NCI-H82 treated with DMSO at 0.1 percent for 48 hours (cell line): ENCODE data around the gene KANSL3.
A peak's percentile ranks its signal among the peaks of the same experiment; 100 is the strongest.
"Not testable (repeated sequence)": the region's sequence is repeated elsewhere in the genome, so short reads cannot be mapped to it uniquely, and the experiment has no call there.

Experiments used
- DNase-seq: peaks from one replicate; lab custom pipeline; 2025; ENCODE audit not compliant: unreplicated experiment; lab: John Stamatoyannopoulos, UW

KANSL3 gene

GRCh38 chr2:96638144-96639121 is at the start of gene KANSL3:
Gene KANSL3 (minus strand): TSS chr2:96638312. CDS start chr2:96637135, 1,177 bp downstream.
- DNase-seq: peak; percentile 50

- DNase-seq: no peak
These were observed 49.2 kb upstream of the KANSL3 start for GRCh38 chr2:96687266-96687665.

GRCh38 chr2:96685577-96686459 is 47.7 kb upstream of the KANSL3 start:
- peak; percentile 23 for DNase-seq

DNA sequence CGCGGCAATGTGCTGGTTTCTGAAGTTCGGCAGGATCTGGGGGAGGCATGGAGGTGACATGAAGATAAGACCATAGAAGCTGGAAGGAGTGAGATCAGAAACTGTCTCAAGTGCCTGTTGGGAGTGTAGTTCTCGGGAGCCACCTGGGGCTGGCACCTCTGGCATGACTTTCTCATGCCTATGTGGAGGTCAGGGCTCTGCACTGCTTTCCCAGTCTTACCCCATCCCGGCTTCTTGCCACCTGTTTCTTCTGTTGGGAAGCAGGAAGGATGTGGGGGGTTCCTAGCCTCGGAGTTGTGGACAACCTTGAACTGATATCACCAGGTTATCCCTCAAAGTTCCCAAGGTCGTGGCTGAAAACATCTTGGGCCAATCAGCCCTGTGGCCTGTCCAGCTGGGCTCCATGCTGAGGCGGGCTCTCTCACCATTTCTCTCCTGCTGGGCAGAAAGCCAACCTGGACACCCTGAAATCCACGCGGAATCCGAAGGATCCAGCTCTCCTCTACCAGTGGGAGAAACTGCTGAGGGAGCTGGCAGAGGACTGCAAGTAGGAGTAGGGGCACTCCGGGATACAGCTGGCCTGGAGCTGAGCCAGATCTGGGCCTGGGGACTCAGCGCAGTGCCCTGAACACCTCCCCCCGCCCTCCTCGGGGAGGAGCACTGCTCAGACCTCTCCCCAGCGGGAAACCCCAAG is 46.9 kb upstream of the KANSL3 start:
- no peak for DNase-seq

DNA sequence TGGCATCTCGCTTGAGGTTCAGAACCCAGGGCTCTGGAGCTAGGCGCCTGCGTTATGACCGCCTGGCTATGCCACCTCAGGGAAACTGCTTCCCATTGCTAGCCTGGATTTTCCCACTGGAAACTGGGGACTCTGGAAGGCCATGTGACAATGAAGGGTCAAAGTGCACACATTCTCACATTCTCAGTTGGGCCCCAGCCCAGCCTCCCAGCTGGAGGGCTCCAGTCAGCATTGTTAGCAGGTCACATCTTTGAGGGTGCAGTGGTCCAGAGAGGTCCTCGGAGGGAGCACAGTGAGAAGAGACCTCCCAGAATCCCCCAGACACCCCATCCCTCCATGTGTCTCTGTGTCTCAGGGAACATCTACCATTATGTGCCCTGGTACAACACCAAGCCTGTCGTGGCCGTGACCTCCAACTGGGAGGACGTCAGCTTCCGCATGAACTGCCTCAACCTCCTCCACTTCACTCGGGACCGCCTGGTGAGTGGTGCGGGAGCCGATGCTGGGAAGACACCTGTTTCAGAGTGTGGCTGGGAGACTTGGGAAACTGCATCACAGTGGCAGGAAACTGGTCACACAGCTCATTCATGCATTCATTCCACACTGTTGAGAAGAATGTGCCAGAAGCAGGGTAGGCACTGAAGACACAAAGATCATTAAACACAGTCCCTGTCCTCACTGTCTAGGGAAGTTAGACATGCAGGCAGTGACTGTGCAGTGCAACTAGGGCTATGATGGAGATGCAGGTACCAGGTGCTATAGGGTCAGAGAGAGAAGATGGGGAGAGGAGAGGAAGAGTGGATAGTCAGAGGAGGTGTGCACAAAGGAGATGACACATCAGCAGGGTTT is 46.1 kb upstream of the KANSL3 start:
- no peak for DNase-seq

GRCh38 chr2:96683307-96683706 is 45.2 kb upstream of the KANSL3 start:
- DNase-seq: no peak

GRCh38 chr2:96681540-96681939 is 43.4 kb upstream of the KANSL3 start:
- DNase-seq: no peak

GRCh38 chr2:96680561-96681141 is 42.5 kb upstream of the KANSL3 start:
- DNase-seq: no peak

- no peak for DNase-seq
These were observed 41.7 kb upstream of the KANSL3 start for GRCh38 chr2:96679848-96680247.

DNA sequence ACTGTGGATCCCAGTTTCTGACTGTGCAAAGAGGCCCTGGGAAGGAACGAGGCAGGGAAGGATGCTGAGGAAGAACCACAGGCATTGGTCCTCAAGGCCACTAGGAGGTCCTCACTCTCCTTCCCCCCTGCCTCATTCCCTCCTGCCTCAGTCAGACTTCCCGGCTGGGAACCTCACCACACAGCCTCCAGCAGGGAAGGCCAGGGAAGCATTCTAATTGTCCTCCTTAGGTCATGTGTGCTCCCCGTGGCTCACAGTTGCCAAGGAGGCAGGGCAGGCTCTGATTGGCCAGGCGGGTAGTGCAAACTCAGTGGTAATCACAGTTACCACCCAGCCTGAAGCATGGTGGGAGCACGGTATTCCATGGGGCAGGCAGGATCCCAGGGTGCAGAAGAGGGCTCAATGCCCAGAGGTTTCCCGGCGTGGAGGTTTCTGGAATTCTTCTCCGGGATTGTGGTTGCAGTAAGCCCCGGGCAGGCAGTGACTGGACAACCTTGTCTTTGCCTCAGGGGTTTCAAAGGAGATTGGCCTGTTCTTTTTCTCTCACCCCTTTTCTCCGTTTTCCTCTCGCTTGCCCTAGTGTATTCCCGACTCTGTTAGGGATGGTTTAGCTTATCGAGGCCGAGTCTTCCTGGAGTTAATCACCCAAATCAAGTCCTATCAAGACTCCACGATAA is 31.6 kb upstream of the KANSL3 start:
- DNase-seq: no peak

DNA sequence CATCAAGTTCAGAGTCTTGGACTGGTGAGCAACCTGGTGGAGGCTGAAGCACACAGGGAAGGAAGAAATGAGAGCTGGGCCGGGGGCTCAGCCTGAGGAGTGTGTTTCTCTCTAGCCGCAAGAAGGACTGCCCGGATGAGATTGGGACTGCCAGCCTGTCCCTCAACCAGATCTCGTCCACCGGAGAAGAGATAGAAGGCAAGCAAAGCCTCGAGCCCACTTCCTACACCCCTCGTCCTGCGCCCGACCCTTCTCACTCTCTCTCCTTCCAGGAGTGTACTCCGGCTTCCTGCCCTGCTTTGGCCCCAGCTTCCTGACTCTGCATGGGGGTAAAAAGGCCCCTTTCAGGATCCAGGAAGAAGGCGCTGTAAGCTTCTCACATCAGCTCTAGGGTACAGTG is 30.7 kb upstream of the KANSL3 start:
- DNase-seq: no peak

- DNase-seq: not testable (repeated sequence)
These were observed 27.6 kb upstream of the KANSL3 start for GRCh38 chr2:96665717-96666116.

GRCh38 chr2:96665083-96665569 is 27.0 kb upstream of the KANSL3 start:
- no peak for DNase-seq

- DNase-seq: no peak
These were observed 26.3 kb upstream of the KANSL3 start for GRCh38 chr2:96664366-96664925.

DNA sequence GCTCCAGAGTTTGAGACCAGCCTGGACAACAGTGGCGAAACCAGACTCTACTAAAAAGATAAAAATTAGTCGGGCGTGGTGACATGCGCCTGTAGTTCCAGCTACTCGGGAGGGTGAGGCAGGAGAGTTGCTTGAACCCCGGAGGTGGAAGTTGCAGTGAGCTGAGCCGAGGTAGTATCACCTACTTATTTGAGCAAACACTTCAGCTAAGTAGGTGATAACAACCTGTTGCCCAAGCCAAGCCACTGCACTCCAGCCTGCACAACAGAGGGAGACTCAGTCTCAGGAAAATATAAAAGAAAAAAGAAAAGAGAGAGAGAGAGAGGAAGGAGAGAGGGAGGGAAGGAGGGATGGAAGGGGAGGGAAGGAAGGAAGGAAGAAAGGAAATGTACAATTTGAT is 25.7 kb upstream of the KANSL3 start:
- DNase-seq: no peak

DNA sequence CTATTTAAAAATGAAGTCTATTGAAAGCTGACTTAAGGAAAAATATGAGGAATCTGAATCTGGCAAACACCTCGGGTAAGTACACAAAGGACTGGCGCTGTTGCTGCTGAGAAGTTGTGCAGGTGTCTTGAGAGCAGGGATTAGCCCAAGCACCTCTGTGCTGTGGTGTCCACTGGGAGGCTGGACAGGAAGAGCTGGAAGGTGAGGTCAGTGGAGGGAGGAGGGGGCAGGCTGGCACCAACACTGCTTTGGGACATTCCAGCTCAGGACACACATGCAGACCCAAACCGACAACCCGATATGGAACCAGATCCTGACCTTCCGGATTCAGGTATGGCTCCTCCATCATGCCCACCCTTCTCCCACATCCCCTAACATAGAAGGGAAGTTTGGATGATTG is 25.1 kb upstream of the KANSL3 start:
- DNase-seq: no peak

- DNase-seq: no peak
These were observed 24.2 kb upstream of the KANSL3 start for GRCh38 chr2:96662360-96662759.

- DNase-seq: no peak
These were observed 23.2 kb upstream of the KANSL3 start for GRCh38 chr2:96661324-96661723.

GRCh38 chr2:96656540-96656939 is 18.4 kb upstream of the KANSL3 start:
- no peak for DNase-seq
